K562 (cell line): ENCODE data around the gene CALML6. TPM values are rescaled to one million over a fixed set of nuclear protein-coding genes. Genes with fewer than 3 reads are reported as not detected.

Experiments
- CTBP1 ChIP-seq: fragments of 450-650 bp; IDR thresholded peaks from 2 replicates; pipeline ENCODE4 v1.6.1; 2016; ENCODE audit warnings: borderline replicate concordance
- DEAF1 ChIP-seq: fragments of 450-650 bp; formaldehyde crosslinking; IDR thresholded peaks from 2 replicates; pipeline ENCODE4 v1.4.0; 2020; ENCODE audit warnings: mild to moderate bottlenecking, moderate library complexity
- E2F3 ChIP-seq: fragments of 250-450 bp; sonication (Bioruptor Pico); IDR thresholded peaks from 2 replicates; pipeline ENCODE4 v1.4.0; 2020; ENCODE audit warnings: mild to moderate bottlenecking
- FOXJ2 ChIP-seq: fragments of 200-800 bp; sonication (Bioruptor generic); IDR thresholded peaks from 2 replicates; pipeline ENCODE4 v1.6.1; 2016; ENCODE audit warnings: missing genetic modification characterization, missing compliant biosample characterization
- HDAC6 ChIP-seq: IDR thresholded peaks from 2 replicates; pipeline ENCODE4 v1.6.1; 2012; ENCODE audit warnings: low read depth, mild to moderate bottlenecking, control low read depth, inconsistent platforms, low read length, moderate library complexity
- HNRNPL ChIP-seq: fragments of 200-400 bp; formaldehyde crosslinking; IDR thresholded peaks from 2 replicates; pipeline ENCODE4 v1.6.1; 2017; ENCODE audit warnings: low read depth, mild to moderate bottlenecking, low read length
- MAFG ChIP-seq: fragments of 450-650 bp; conservative IDR thresholded peaks from 2 replicates; pipeline ENCODE4 v1.6.1; 2016; ENCODE audit warnings: missing genetic modification characterization, missing compliant biosample characterization
- NCOA2 ChIP-seq, 2 experiments: fragments of 450-650 bp; IDR thresholded peaks; 2 replicates each; pipeline ENCODE4 v1.6.1; 2018; ENCODE audit warnings: mild to moderate bottlenecking in 2 of 2, moderate library complexity in 1 of 2; ENCODE audit not compliant: partially characterized antibody in 2 of 2
- NFIX ChIP-seq: fragments of 250-450 bp; sonication (Bioruptor Pico); IDR thresholded peaks from 2 replicates; pipeline ENCODE4 v1.4.0; 2020; ENCODE audit warnings: low read depth, mild to moderate bottlenecking, moderate library complexity
- PBX2 ChIP-seq, 2 experiments: IDR thresholded peaks in 1 of 2; conservative IDR thresholded peaks in 1 of 2; 2 replicates each; pipeline ENCODE4 v1.6.1; 2016; ENCODE audit warnings: low read depth in 2 of 2, mild to moderate bottlenecking in 1 of 2, missing compliant biosample characterization in 1 of 2, missing genetic modification characterization in 1 of 2, moderate library complexity in 1 of 2
- PKNOX1 ChIP-seq: fragments of 450-650 bp; IDR thresholded peaks from 2 replicates; pipeline ENCODE4 v1.6.1; 2016
- PURB ChIP-seq: sonication (generic); formaldehyde crosslinking; IDR thresholded peaks from 2 replicates; pipeline ENCODE4 v1.9.0; 2021; ENCODE audit warnings: low read depth, mild to moderate bottlenecking, missing genetic modification reagents
- RFX5 ChIP-seq: IDR thresholded peaks from 2 replicates; pipeline ENCODE4 v1.6.1; 2011; ENCODE audit warnings: low read depth, mild to moderate bottlenecking, improper control_type of control experiment, low read length
- SIX5 ChIP-seq, 2 experiments: IDR thresholded peaks; 2 replicates each; pipeline ENCODE4 v1.6.1; 2011; ENCODE audit warnings: low read length in 2 of 2, borderline replicate concordance in 1 of 2, low read depth in 1 of 2, mild to moderate bottlenecking in 1 of 2, moderate library complexity in 1 of 2; ENCODE audit not compliant: insufficient read depth in 1 of 2
- TSC22D4 ChIP-seq: fragments of 450-650 bp; IDR thresholded peaks from 2 replicates; pipeline ENCODE4 v1.6.1; 2016; ENCODE audit warnings: missing genetic modification characterization, missing biosample characterization, control low read depth
- U2AF1 ChIP-seq: fragments of 200-400 bp; formaldehyde crosslinking; optimal IDR thresholded peaks from 2 replicates; pipeline ENCODE3; 2017; ENCODE audit warnings: mild to moderate bottlenecking, low read depth, low read length, moderate library complexity
- XRCC3 ChIP-seq: fragments of 450-650 bp; IDR thresholded peaks from 2 replicates; pipeline ENCODE4 v1.6.1; 2017; ENCODE audit warnings: mild to moderate bottlenecking, moderate library complexity
- ZBTB34 ChIP-seq: fragments of 250-450 bp; sonication (Bioruptor Pico); IDR thresholded peaks from 2 replicates; pipeline ENCODE4 v1.8.0; 2021; ENCODE audit warnings: mild to moderate bottlenecking, moderate library complexity
- ZNF175 ChIP-seq: fragments of 200-800 bp; sonication (Bioruptor generic); IDR thresholded peaks from 2 replicates; pipeline ENCODE4 v1.6.1; 2016; ENCODE audit warnings: low read depth, mild to moderate bottlenecking, missing genetic modification characterization, missing compliant biosample characterization
- ZNF75A ChIP-seq: fragments of 450-650 bp; formaldehyde crosslinking; IDR thresholded peaks from 2 replicates; pipeline ENCODE4 v1.4.0; 2020; ENCODE audit warnings: mild to moderate bottlenecking
- ZNF780A ChIP-seq: fragments of 250-450 bp; sonication (Bioruptor Pico); IDR thresholded peaks from 2 replicates; pipeline ENCODE4 v1.5.0; 2021; ENCODE audit warnings: mild to moderate bottlenecking
- polyA plus RNA-seq, 8 experiments: library from polyadenylated mRNA; depleted of rRNA in 4 of 8; stranded (reverse) in 5 of 8; unstranded in 3 of 8; fragments of >200 nt; fragmentation: Nextera tagmentation in 2 of 8; fragmentation: Illumina TruSeq in 1 of 8; extraction: Ambion mirVana in 2 of 8; extraction: Trizol in 1 of 8; gene quantifications; 2 replicates each; pipeline versions ENCODE4 v1.2.1 to v1.2.3, GENCODE V29; 2011 to 2014; ENCODE audit warnings: inconsistent platforms in 1 of 8, missing spikeins in 1 of 8
- total RNA-seq, 7 experiments: library from RNA; depleted of rRNA in 6 of 7; stranded (reverse); fragments of >200 nt in 6 of 7; fragmentation: Illumina TruSeq in 2 of 7; extraction: Trizol in 2 of 7; gene quantifications; 2 replicates each; pipeline versions ENCODE4 v1.2.1 to v1.2.3, GENCODE V29; 2011 to 2021; ENCODE audit warnings: low replicate concordance in 1 of 7

Gene CALML6
- total and polyA plus RNA-seq, 9 of the 15 experiments (the other 6 are each of a cell fraction or from before 2014, with no cell fraction given) = 0.14 TPM; not detected in 8

GRCh38 chr1:1892079-1892762 lies 22.8 kb upstream of the CALML6 start (continued):
- TF ChIP-seq ZNF75A (CRISPR knock-in tag) (no peak), NFIX (CRISPR knock-in tag) (no peak), PKNOX1 (no peak), DEAF1 (CRISPR knock-in tag) (no peak), ZBTB34 (no peak), ZNF780A (CRISPR knock-in tag) (no peak), HNRNPL (no peak), MAFG (tag) (no peak), PURB (CRISPR knock-in tag) (no peak), CTBP1 (no peak), U2AF1 (no peak), RFX5 (no peak), E2F3 (CRISPR knock-in tag) (0 out of 2 replicates have a peak, but pooled peaks have one; percentile 19), XRCC3 (no peak), TSC22D4 (no peak), ZNF175 (CRISPR knock-in tag) (no peak), HDAC6 (no peak), NCOA2 (IDR thresholded peaks at IDR 0.05; ENCODE audit: partially characterized antibody in 2 of 2) (no peak), PBX2 (CRISPR knock-in tag; IDR thresholded peaks at IDR 0.05; ENCODE audit: low read depth) (no peak), PBX2 (tag; conservative IDR thresholded peaks at IDR 0.05; ENCODE audit: low read depth) (no peak), FOXJ2 (tag) (no peak), SIX5 (IDR thresholded peaks at IDR 0.05; ENCODE audit: borderline replicate concordance in 1 of 2, insufficient read depth in 1 of 2, low read depth in 1 of 2, low read length in 2 of 2) (no peak)
